K562 (cell line): Measurements from ENCODE around the gene SLC9A7.

ENCODE experiments used
- CBX1 ChIP-seq: sonication (generic); IDR thresholded peaks from 2 replicates; pipeline ENCODE4 v1.6.1; 2016; ENCODE audit warnings: antibody characterized with exemption, low read depth, mild to moderate bottlenecking
- FUS ChIP-seq: fragments of 200-400 bp; formaldehyde crosslinking; optimal IDR thresholded peaks from 2 replicates; pipeline ENCODE3; 2017; ENCODE audit warnings: low read depth, low read length
- RFX5 ChIP-seq: IDR thresholded peaks from 2 replicates; pipeline ENCODE4 v1.6.1; 2011; ENCODE audit warnings: low read depth, mild to moderate bottlenecking, improper control_type of control experiment, low read length
- RNF2 ChIP-seq: sonication (generic); IDR thresholded peaks from 2 replicates; pipeline ENCODE4 v1.6.1; 2016
- SIRT6 ChIP-seq: IDR thresholded peaks from one replicate; pipeline ENCODE4 v1.6.1; 2012; ENCODE audit warnings: low read depth, mild to moderate bottlenecking, control low read depth, inconsistent platforms, low read length, moderate library complexity
- SMAD1 ChIP-seq: fragments of 150-350 bp; IDR thresholded peaks from 2 replicates; pipeline ENCODE4 v1.6.1; 2014; ENCODE audit warnings: low read length, low read depth; ENCODE audit not compliant: partially characterized antibody
- TCF7L2 ChIP-seq: fragments of 150-350 bp; IDR thresholded peaks from 2 replicates; pipeline ENCODE4 v1.6.1; 2016; ENCODE audit warnings: low read depth, mild to moderate bottlenecking, low read length, moderate library complexity
- YY1 ChIP-seq, 3 experiments: IDR thresholded peaks; 2 replicates each; pipeline ENCODE4 v1.6.1; 2011; ENCODE audit warnings: low read length in 2 of 3, mild to moderate bottlenecking in 2 of 3, moderate library complexity in 2 of 3, borderline replicate concordance in 1 of 3, control low read depth in 1 of 3, low read depth in 1 of 3; ENCODE audit not compliant: insufficient read depth in 3 of 3, insufficient replicate concordance in 2 of 3, control insufficient read depth in 1 of 3, insufficient read length in 1 of 3; ENCODE audit errors: extremely low read depth in 1 of 3
- ZKSCAN1 ChIP-seq: fragments of 150-350 bp; IDR thresholded peaks from 2 replicates; pipeline ENCODE4 v1.6.1; 2016; ENCODE audit warnings: low read depth, low read length
- ZNF124 ChIP-seq: sonication (generic); formaldehyde crosslinking; IDR thresholded peaks from 2 replicates; pipeline ENCODE4 v1.8.1; 2022; ENCODE audit warnings: missing genetic modification reagents
- ZNF717 ChIP-seq: fragments of 250-450 bp; sonication (Bioruptor Pico); IDR thresholded peaks from 2 replicates; pipeline ENCODE4 v1.5.0; 2021
- TF ChIP-seq, protein P1 (sequence below), 2 experiments: fragments of 450-650 bp; formaldehyde crosslinking in 1 of 2; IDR thresholded peaks; 2 replicates each; pipeline versions ENCODE4 v1.4.0 to v1.6.1; 2014 to 2020; ENCODE audit warnings: mild to moderate bottlenecking in 2 of 2, borderline replicate concordance in 1 of 2, low read depth in 1 of 2
- TF ChIP-seq, protein P2 (sequence below): sonication (generic); formaldehyde crosslinking; IDR thresholded peaks from 2 replicates; pipeline ENCODE4 v1.8.0; 2022; ENCODE audit warnings: mild to moderate bottlenecking, low read depth, missing genetic modification reagents

DNA sequence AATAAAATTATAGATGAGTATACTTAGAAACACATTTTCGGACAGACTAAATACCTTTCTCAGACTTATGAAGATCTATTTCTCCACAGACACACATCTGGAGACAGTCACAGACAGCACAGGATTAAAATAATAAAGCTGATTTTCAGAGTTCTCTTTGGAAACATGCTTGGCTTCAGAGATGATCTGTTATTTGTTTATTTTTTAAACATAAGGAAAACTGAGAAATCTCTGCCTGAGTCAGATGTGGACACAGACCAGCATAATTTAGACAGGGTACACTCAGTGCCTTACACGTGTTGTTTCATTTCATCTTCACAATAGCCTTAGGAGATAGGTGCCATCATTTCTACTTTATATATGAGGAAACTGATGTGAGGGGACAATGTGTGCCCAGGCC lies 92.1 kb downstream of the SLC9A7 start:
- TF ChIP-seq ZKSCAN1 (no peak), CBX1 (no peak), YY1 (IDR thresholded peaks at IDR 0.05; ENCODE audit: borderline replicate concordance in 1 of 3, control insufficient read depth in 1 of 3, extremely low read depth in 1 of 3, insufficient read depth in 3 of 3, insufficient read length in 1 of 3, insufficient replicate concordance in 2 of 3, low read depth in 1 of 3, low read length in 2 of 3) (no peak), TCF7L2 (no peak), SMAD1 (no peak), ZNF124 (CRISPR knock-in tag) (no peak), FUS (no peak), RFX5 (no peak), ZNF717 (CRISPR knock-in tag) (no peak), RNF2 (no peak), SIRT6 (no peak)
- TF ChIP-seq, protein P1, sequence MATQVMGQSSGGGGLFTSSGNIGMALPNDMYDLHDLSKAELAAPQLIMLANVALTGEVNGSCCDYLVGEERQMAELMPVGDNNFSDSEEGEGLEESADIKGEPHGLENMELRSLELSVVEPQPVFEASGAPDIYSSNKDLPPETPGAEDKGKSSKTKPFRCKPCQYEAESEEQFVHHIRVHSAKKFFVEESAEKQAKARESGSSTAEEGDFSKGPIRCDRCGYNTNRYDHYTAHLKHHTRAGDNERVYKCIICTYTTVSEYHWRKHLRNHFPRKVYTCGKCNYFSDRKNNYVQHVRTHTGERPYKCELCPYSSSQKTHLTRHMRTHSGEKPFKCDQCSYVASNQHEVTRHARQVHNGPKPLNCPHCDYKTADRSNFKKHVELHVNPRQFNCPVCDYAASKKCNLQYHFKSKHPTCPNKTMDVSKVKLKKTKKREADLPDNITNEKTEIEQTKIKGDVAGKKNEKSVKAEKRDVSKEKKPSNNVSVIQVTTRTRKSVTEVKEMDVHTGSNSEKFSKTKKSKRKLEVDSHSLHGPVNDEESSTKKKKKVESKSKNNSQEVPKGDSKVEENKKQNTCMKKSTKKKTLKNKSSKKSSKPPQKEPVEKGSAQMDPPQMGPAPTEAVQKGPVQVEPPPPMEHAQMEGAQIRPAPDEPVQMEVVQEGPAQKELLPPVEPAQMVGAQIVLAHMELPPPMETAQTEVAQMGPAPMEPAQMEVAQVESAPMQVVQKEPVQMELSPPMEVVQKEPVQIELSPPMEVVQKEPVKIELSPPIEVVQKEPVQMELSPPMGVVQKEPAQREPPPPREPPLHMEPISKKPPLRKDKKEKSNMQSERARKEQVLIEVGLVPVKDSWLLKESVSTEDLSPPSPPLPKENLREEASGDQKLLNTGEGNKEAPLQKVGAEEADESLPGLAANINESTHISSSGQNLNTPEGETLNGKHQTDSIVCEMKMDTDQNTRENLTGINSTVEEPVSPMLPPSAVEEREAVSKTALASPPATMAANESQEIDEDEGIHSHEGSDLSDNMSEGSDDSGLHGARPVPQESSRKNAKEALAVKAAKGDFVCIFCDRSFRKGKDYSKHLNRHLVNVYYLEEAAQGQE (IDR thresholded peaks at IDR 0.05; ENCODE audit: borderline replicate concordance) = no peak
- TF ChIP-seq, protein P1 (CRISPR knock-in tag; IDR thresholded peaks at IDR 0.05; ENCODE audit: low read depth) = no peak
- TF ChIP-seq, protein P2, sequence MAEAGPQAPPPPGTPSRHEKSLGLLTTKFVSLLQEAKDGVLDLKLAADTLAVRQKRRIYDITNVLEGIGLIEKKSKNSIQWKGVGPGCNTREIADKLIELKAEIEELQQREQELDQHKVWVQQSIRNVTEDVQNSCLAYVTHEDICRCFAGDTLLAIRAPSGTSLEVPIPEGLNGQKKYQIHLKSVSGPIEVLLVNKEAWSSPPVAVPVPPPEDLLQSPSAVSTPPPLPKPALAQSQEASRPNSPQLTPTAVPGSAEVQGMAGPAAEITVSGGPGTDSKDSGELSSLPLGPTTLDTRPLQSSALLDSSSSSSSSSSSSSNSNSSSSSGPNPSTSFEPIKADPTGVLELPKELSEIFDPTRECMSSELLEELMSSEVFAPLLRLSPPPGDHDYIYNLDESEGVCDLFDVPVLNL (CRISPR knock-in tag) = no peak
